Glomerular visceral epithelial cell (primary cell): ENCODE results near the gene GPR183.
"Not testable (repeated sequence)": the region's sequence is repeated elsewhere in the genome, so short reads cannot be mapped to it uniquely, and the experiment has no call there.

Source experiments
- DNase-seq: peaks from one replicate; pipeline ENCODE4 v3.0.0-alpha.2; 2016; ENCODE audit errors: extremely low spot score

The GPR183 gene

DNA sequence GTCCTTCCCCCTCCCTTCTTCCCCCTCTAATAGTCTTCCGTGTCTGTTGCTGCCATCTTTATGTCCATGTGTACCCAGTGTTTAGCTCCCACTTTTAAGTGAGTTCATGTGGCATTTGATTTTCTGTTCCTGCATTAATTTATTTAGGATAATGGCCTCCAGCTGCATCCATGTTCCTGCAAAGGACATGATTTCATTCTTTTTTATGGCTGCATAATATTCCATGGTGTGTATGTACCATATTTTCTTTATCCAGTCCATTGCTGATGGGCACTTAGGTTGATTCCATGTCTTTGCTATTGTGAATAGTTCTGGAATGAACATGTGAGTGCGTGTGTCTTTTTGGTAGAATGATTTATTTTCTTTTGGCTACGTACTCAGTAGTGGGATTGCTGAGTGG lies 58.0 kb downstream of the GPR183 start:
- DNase-seq, result not testable (repeated sequence)

DNA sequence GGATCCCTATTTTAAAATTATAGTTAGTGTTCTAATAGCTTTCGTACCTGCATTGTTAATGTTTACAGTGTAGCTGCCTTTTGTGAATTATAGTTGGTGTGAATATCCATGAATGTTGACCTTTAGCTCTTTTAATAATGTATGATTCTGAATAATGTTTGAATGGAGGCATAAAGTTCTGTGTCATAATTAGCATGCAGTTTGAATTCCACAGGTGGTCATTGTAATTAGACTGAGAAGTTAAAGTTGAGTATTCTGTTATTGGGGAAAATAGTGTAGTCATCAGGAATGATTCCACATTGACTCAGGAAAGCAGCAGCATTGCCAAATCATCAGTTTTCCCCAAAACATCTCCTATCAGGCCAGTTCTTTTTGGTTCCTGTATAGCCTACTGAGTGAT lies 61.1 kb downstream of the GPR183 start:
- no peak for DNase-seq
